Astrocyte (in vitro differentiated cells and primary cell): ENCODE results near the gene SH3BGRL2. TPM values are rescaled to one million over a fixed set of nuclear protein-coding genes. Genes with fewer than 3 reads are reported as not detected.

ENCODE experiments used
- DNase-seq: peaks from one replicate; pipeline ENCODE4 v3.0.0-alpha.2; 2010; ENCODE audit warnings: low read depth
- FAIRE-seq: peaks from 2 replicates; lab custom pipeline; 2011; peaks lifted over from hg19 to GRCh38; lab: Jason Lieb, UNC
- H2AFZ ChIP-seq: 2 replicates; pipeline ENCODE4 v1.6.0; 2012; ENCODE audit warnings: low read depth, low read length, inconsistent platforms
- H3K27ac ChIP-seq: 2 replicates; pipeline ENCODE4 v1.5.1; 2011; ENCODE audit warnings: low read depth, low read length, inconsistent platforms
- H3K27me3 ChIP-seq: 2 replicates; pipeline ENCODE4 v1.6.0; 2011; ENCODE audit warnings: low read length, inconsistent platforms; ENCODE audit not compliant: insufficient read depth
- H3K36me3 ChIP-seq: 2 replicates; pipeline ENCODE4 v1.5.1; 2011; ENCODE audit warnings: low read length, inconsistent platforms; ENCODE audit not compliant: insufficient read depth
- H3K4me1 ChIP-seq: 2 replicates; pipeline ENCODE4 v1.5.1; 2011; ENCODE audit warnings: low read length, inconsistent platforms; ENCODE audit not compliant: insufficient read depth
- H3K4me2 ChIP-seq: 2 replicates; pipeline ENCODE4 v1.6.0; 2012; ENCODE audit warnings: low read length, inconsistent platforms
- H3K4me3 ChIP-seq: 2 replicates; pipeline ENCODE4 v1.5.1; 2011; ENCODE audit warnings: low read depth, mild to moderate bottlenecking, low read length, inconsistent platforms; ENCODE audit not compliant: insufficient read depth
- H3K79me2 ChIP-seq: 2 replicates; pipeline ENCODE4 v1.6.0; 2012; ENCODE audit warnings: mild to moderate bottlenecking, low read length, inconsistent platforms; ENCODE audit not compliant: insufficient read depth
- H3K9ac ChIP-seq: 2 replicates; pipeline ENCODE4 v1.6.0; 2012; ENCODE audit warnings: mild to moderate bottlenecking, low read length, inconsistent platforms
- H3K9me3 ChIP-seq: 2 replicates; pipeline ENCODE4 v1.5.1; 2012; ENCODE audit warnings: low read depth, mild to moderate bottlenecking, low read length, inconsistent platforms; ENCODE audit not compliant: insufficient read depth
- H4K20me1 ChIP-seq: 2 replicates; pipeline ENCODE4 v1.6.0; 2012; ENCODE audit warnings: low read length, inconsistent platforms; ENCODE audit not compliant: insufficient read depth
- H3K27ac Mint-ChIP-seq: one replicate; pipeline ENCODE4 v1.8.0; 2021; ENCODE audit warnings: mild to moderate bottlenecking, mixed read lengths; ENCODE audit not compliant: unreplicated experiment
- H3K27me3 Mint-ChIP-seq: one replicate; pipeline ENCODE4 v1.8.0; 2021; ENCODE audit warnings: low read depth, mixed read lengths; ENCODE audit not compliant: unreplicated experiment
- H3K36me3 Mint-ChIP-seq: one replicate; pipeline ENCODE4 v1.8.0; 2021; ENCODE audit warnings: low read depth, mixed read lengths; ENCODE audit not compliant: unreplicated experiment
- H3K4me1 Mint-ChIP-seq: one replicate; pipeline ENCODE4 v1.8.0; 2021; ENCODE audit warnings: low read depth, mixed read lengths; ENCODE audit not compliant: unreplicated experiment
- H3K4me3 Mint-ChIP-seq: one replicate; pipeline ENCODE4 v1.8.0; 2021; ENCODE audit warnings: mild to moderate bottlenecking, moderate library complexity, mixed read lengths; ENCODE audit not compliant: unreplicated experiment
- H3K9me3 Mint-ChIP-seq: one replicate; pipeline ENCODE4 v1.8.0; 2021; ENCODE audit warnings: mild to moderate bottlenecking, mixed read lengths; ENCODE audit not compliant: unreplicated experiment
- EZH2 ChIP-seq: IDR thresholded peaks from 2 replicates; pipeline ENCODE4 v1.6.1; 2012; ENCODE audit warnings: mild to moderate bottlenecking, low read length, inconsistent platforms; ENCODE audit not compliant: insufficient read depth
- total RNA-seq: library from RNA; stranded (reverse); gene quantifications from 2 replicates; pipeline ENCODE4 v1.2.1, GENCODE V29; 2021
- TF ChIP-seq, protein P1 (sequence below): IDR thresholded peaks from 2 replicates; pipeline ENCODE4 v1.5.1; 2011; ENCODE audit warnings: low read depth, mild to moderate bottlenecking, inconsistent platforms, low read length, moderate library complexity; ENCODE audit not compliant: insufficient read depth

The SH3BGRL2 gene
- total RNA-seq, 1 donor from 2014 or later: 15.9 TPM

DNA sequence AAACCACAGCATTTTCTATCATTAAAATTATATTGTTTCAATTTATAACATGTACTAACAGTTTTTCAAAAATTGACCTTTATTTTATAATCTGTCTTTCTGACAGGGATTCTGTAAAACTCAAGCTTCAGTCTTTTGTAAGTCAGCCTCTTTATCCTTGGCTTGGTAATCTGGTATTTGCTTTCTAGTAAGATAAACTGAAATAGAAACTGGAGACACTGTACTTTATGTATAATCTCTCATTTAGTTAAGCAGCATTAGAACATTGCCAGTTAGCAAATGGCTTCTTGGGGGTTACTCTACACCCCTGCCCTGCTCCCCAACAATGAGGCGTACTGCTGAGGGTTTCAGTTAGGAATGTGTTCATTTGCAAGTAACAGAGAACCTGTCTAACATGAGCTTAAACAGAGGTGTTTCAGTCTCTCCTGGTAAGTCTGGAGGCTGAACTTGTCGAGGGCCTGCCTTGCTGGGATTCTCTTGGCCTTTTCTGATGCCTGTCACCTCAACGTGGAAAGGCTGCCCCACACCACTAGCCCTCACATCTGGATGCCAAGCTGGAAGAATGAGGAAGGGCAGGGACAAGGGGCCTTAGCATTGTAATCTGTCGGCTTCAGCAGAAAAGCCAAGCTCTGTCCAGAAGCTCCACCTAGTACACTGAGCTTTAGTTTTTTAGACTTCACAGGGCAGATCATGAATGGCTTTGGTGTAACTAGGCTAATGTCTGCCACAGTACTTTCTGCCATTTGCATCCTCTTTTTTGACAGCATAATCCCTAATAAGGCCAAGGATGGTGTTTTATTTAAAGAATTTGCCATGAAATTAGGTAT lies 34.8 kb downstream of the SH3BGRL2 start:
- H4K20me1 ChIP-seq: peaks cover 3% of the 10 kb centered on the region
- TF ChIP-seq EZH2: no peak
- TF ChIP-seq, protein P1, sequence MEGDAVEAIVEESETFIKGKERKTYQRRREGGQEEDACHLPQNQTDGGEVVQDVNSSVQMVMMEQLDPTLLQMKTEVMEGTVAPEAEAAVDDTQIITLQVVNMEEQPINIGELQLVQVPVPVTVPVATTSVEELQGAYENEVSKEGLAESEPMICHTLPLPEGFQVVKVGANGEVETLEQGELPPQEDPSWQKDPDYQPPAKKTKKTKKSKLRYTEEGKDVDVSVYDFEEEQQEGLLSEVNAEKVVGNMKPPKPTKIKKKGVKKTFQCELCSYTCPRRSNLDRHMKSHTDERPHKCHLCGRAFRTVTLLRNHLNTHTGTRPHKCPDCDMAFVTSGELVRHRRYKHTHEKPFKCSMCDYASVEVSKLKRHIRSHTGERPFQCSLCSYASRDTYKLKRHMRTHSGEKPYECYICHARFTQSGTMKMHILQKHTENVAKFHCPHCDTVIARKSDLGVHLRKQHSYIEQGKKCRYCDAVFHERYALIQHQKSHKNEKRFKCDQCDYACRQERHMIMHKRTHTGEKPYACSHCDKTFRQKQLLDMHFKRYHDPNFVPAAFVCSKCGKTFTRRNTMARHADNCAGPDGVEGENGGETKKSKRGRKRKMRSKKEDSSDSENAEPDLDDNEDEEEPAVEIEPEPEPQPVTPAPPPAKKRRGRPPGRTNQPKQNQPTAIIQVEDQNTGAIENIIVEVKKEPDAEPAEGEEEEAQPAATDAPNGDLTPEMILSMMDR: no peak
- H3K36me3 Mint-ChIP-seq: peaks cover 3% of the 10 kb centered on the region
- no peak overlapping the region for H3K9ac ChIP-seq
- H3K27ac ChIP-seq: no peak overlapping the region
- H3K4me1 ChIP-seq: no peaks in the 10 kb centered on the region
- H3K4me1 Mint-ChIP-seq: peaks cover 7% of the 10 kb centered on the region
- H3K79me2 ChIP-seq: no peaks in the 10 kb centered on the region
- no peak overlapping the region for H3K27ac Mint-ChIP-seq
- no peaks in the 10 kb centered on the region for H3K27me3 ChIP-seq
- H3K27me3 Mint-ChIP-seq: no peaks in the 10 kb centered on the region
- H3K4me3 Mint-ChIP-seq: no peak overlapping the region
- DNase-seq (no peak), FAIRE-seq (no peak)
- no peaks in the 10 kb centered on the region for H3K9me3 ChIP-seq
- no peaks in the 10 kb centered on the region for H3K36me3 ChIP-seq
- no peak overlapping the region for H3K4me2 ChIP-seq
- H2AFZ ChIP-seq: no peak overlapping the region
- no peak overlapping the region for H3K4me3 ChIP-seq
- H3K9me3 Mint-ChIP-seq: peaks cover 4% of the 10 kb centered on the region

DNA sequence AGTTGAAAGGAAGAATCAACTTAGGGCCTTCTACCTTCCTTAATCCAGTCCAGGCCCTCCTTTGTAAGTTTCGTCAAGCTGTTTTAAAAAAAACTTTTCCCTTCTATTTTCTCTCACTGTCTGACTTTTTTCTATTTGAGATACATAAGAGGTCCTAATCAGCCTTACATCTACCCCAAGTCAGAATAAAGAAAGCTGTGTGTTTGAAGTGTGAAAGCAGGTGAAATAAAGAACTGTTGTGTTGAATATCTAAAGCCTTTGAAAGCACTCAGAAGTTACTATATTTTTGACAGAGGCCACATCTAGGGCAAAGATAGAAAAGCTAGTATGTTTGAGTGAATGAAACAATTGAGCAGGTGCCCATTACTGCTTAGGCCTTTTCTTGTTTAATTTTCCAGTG lies 35.5 kb downstream of the SH3BGRL2 start:
- H3K4me1 Mint-ChIP-seq: peaks cover 12% of the 10 kb centered on the region
- H3K4me3 ChIP-seq: no peak overlapping the region
- no peak overlapping the region for H3K4me3 Mint-ChIP-seq

More for the DNA sequence above, 35.5 kb downstream of the SH3BGRL2 start:
- no peak overlapping the region for H3K27ac Mint-ChIP-seq
- Histone ChIP-seq H3K9me3 (no peaks in the 10 kb centered on the region), H3K27me3 (no peaks in the 10 kb centered on the region), H3K9ac (no peak overlapping the region), H2AFZ (no peak overlapping the region), H3K36me3 (no peaks in the 10 kb centered on the region), H3K79me2 (no peaks in the 10 kb centered on the region), H4K20me1 (peaks cover 3% of the 10 kb centered on the region), H3K4me1 (peaks cover 2% of the 10 kb centered on the region), H3K27ac (no peak overlapping the region), H3K4me2 (no peak overlapping the region)
- TF ChIP-seq, protein P1: no peak
- no peak for TF ChIP-seq EZH2
- FAIRE-seq (no peak), DNase-seq (no peak)
- no peaks in the 10 kb centered on the region for H3K27me3 Mint-ChIP-seq
- peaks cover 3% of the 10 kb centered on the region for H3K36me3 Mint-ChIP-seq
- peaks cover 4% of the 10 kb centered on the region for H3K9me3 Mint-ChIP-seq
